Mesodermal cell (in vitro differentiated cells): ENCODE measurements around the gene TICAM2.

Experiments used
- H3K27ac ChIP-seq: 2 replicates; pipeline ENCODE4 v1.7.0; 2013; ENCODE audit warnings: mild to moderate bottlenecking, low read depth, low read length, moderate library complexity; ENCODE audit not compliant: severe bottlenecking
- H3K36me3 ChIP-seq: 2 replicates; pipeline ENCODE4 v1.7.1; 2013; ENCODE audit warnings: mild to moderate bottlenecking, low read length, moderate library complexity; ENCODE audit not compliant: control insufficient read depth, insufficient read depth
- H3K4me1 ChIP-seq: one replicate; pipeline ENCODE4 v1.7.1; 2013; ENCODE audit warnings: mild to moderate bottlenecking, low read length; ENCODE audit not compliant: insufficient read depth, control insufficient read depth, poor library complexity, severe bottlenecking
- H3K4me3 ChIP-seq: 2 replicates; pipeline ENCODE4 v1.7.0; 2013; ENCODE audit warnings: low read length, control low read depth, mild to moderate bottlenecking; ENCODE audit not compliant: insufficient read depth, poor library complexity, severe bottlenecking; ENCODE audit errors: extremely low read depth
- H3K9me3 ChIP-seq: 2 replicates; pipeline ENCODE4 v1.7.1; 2013; ENCODE audit warnings: mild to moderate bottlenecking, low read length, moderate library complexity; ENCODE audit not compliant: control insufficient read depth
- WGBS, 2 experiments: methylation state at CpG; one replicate each; pipeline ENCODE4 v1.1.5; 2013; ENCODE audit warnings: missing lambda C conversion rate in 2 of 2; ENCODE audit not compliant: insufficient coverage in 2 of 2; 5-methylcytosine and 5-hydroxymethylcytosine counted together

TICAM2 gene

GRCh38 chr5:115535479-115536035 is 66.7 kb downstream of the TICAM2 start:
- Histone ChIP-seq H3K4me3 (no peak overlapping the region), H3K4me1 (no peaks in the 10 kb centered on the region), H3K27ac (no peak overlapping the region), H3K36me3 (peaks cover 56% of the 10 kb centered on the region), H3K9me3 (no peaks in the 10 kb centered on the region)
- no CpG with 5 or more reads among the region's 3 CpGs for WGBS, 2 experiments

- no CpG with 5 or more reads among the region's 2 CpGs for WGBS, 2 experiments
- no peak overlapping the region for H3K27ac ChIP-seq
- no peak overlapping the region for H3K4me3 ChIP-seq
- H3K9me3 ChIP-seq = no peaks in the 10 kb centered on the region
- peaks cover 33% of the 10 kb centered on the region for H3K36me3 ChIP-seq
- H3K4me1 ChIP-seq = no peaks in the 10 kb centered on the region
Observed at GRCh38 chr5:115532517-115532916, 69.8 kb downstream of the TICAM2 start.

DNA sequence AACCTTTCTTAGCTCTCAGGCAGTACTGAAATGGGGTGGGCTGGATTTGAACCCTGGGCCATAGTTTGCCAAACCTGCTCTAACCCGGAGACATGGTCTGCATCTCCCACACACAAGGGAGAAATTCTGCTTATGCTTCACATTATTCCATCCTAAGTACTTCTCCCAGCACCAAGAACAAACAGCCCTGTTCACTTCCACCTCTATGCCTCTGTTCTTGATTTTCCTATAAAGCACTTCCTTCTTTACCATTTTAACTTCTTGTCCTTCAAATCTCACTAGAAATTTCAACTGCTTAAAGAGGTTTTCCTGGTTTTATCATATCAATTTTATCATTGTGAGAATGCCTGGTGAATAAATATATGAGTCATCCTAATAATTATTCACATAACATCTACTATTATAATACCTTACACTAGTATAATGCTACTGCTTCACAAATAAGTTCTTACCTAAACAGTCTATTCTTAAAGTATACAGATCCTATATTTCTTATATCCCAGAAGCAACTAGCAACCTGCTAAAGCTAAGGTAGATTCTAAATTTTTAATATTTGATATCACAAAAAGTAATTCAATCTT is 70.4 kb downstream of the TICAM2 start:
- 93% methylated on average over 1 of the region's 1 CpG; no CpG with 5 or more reads in 1 of the 2 experiments for WGBS, 2 experiments
- Histone ChIP-seq H3K4me1 (no peaks in the 10 kb centered on the region), H3K9me3 (no peaks in the 10 kb centered on the region), H3K4me3 (no peak overlapping the region), H3K36me3 (peaks cover 28% of the 10 kb centered on the region), H3K27ac (no peak overlapping the region)

DNA sequence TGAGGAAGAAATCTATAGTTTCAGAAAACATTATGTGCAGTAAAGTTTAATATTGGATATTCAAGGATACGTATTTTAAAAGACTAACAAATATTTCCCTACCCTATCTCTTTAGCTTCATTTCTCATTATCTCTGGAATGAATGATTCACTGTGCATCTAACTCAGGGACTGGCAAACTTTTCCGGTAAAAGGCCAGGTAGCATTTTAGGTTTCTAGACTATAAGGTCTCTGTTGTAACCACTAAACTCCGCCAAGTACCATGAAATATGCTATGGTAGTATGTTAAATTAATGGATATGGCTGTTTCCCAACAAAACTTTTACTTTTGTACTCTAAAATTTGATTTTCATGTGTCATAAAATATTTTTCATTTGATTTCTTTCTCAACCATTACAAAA is 70.9 kb downstream of the TICAM2 start:
- no peaks in the 10 kb centered on the region for H3K4me1 ChIP-seq
- peaks cover 28% of the 10 kb centered on the region for H3K36me3 ChIP-seq
- H3K9me3 ChIP-seq = no peaks in the 10 kb centered on the region
- no peak overlapping the region for H3K4me3 ChIP-seq
- 80 to 100% methylated on average over 1 of the region's 3 CpGs for WGBS, 2 experiments
- no peak overlapping the region for H3K27ac ChIP-seq

DNA sequence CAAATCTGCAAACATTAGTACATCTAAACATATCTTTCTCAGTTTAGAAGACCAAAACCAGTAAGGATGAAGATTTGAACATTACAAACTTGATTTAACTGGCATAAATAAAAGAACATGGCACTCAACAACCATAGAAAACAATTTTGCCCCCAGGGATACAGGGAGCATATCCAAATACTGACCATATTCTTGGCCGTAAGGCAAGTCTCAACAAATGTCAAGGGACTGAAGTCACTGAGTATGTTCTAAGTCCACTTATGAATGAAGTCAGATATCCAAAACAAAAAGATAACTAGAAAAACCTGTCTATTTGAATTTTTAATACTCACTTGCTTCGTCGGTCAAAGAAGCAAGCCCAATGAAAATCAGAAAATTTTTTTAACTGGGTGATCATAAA is 71.9 kb downstream of the TICAM2 start:
- WGBS, 2 experiments = no CpG with 5 or more reads among the region's 3 CpGs
- H3K36me3 ChIP-seq = peaks cover 20% of the 10 kb centered on the region

More for the DNA sequence above, 71.9 kb downstream of the TICAM2 start:
- Histone ChIP-seq H3K4me1 (no peaks in the 10 kb centered on the region), H3K9me3 (no peaks in the 10 kb centered on the region), H3K4me3 (no peak overlapping the region), H3K27ac (no peak overlapping the region)
